PFSK-1 (cell line): ENCODE results near the gene RALGPS1.

ENCODE experiments used
- TAF1 ChIP-seq: IDR thresholded peaks from 2 replicates; pipeline ENCODE4 v1.6.1; 2012; ENCODE audit warnings: low read length, control low read depth, borderline replicate concordance; ENCODE audit not compliant: insufficient read depth
- TF ChIP-seq, protein P1 (sequence below), 2 experiments: IDR thresholded peaks; 2 replicates each; pipeline versions ENCODE4 v1.6.1 to v1.8.0; 2011 to 2012; ENCODE audit warnings: low read depth in 2 of 2, low read length in 2 of 2, control low read depth in 1 of 2, inconsistent platforms in 1 of 2, mild to moderate bottlenecking in 1 of 2, moderate library complexity in 1 of 2; ENCODE audit not compliant: insufficient read depth in 1 of 2

DNA sequence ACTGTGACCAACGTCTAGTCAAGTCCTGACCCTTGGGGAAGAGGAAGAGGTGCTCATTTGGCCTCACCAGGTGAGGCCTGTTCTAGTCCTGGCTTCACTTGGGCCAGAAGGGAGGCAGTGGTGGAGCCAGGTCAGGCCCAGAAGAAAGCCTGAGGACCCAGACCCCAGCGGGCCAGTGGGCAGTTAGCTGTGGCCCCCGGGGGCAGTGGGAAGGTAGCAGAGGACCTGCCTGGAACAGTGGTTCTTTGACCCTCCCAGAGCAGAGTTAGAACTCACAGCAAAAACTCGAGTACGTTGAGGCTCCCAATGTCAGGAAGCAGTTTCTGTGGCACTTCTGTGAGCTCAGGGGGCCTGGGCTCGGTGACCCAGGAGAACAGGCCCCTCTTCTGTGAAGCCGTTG lies 284.0 kb downstream of the RALGPS1 start:
- TF ChIP-seq, protein P1, sequence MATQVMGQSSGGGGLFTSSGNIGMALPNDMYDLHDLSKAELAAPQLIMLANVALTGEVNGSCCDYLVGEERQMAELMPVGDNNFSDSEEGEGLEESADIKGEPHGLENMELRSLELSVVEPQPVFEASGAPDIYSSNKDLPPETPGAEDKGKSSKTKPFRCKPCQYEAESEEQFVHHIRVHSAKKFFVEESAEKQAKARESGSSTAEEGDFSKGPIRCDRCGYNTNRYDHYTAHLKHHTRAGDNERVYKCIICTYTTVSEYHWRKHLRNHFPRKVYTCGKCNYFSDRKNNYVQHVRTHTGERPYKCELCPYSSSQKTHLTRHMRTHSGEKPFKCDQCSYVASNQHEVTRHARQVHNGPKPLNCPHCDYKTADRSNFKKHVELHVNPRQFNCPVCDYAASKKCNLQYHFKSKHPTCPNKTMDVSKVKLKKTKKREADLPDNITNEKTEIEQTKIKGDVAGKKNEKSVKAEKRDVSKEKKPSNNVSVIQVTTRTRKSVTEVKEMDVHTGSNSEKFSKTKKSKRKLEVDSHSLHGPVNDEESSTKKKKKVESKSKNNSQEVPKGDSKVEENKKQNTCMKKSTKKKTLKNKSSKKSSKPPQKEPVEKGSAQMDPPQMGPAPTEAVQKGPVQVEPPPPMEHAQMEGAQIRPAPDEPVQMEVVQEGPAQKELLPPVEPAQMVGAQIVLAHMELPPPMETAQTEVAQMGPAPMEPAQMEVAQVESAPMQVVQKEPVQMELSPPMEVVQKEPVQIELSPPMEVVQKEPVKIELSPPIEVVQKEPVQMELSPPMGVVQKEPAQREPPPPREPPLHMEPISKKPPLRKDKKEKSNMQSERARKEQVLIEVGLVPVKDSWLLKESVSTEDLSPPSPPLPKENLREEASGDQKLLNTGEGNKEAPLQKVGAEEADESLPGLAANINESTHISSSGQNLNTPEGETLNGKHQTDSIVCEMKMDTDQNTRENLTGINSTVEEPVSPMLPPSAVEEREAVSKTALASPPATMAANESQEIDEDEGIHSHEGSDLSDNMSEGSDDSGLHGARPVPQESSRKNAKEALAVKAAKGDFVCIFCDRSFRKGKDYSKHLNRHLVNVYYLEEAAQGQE (IDR thresholded peaks at IDR 0.05; ENCODE audit: insufficient read depth in 1 of 2, low read depth in 2 of 2, low read length in 2 of 2), result no peak
- TF ChIP-seq TAF1, result no peak
